CD4-positive, alpha-beta T cell treated with Interleukin-10 for 1 hour (primary cell): ENCODE data around the gene SPATA21.
A peak's percentile ranks its signal among the peaks of the same experiment; 100 is the strongest.

Experiments used
- DNase-seq: peaks from one replicate; pipeline ENCODE4 v3.0.0-alpha.2; 2020

Gene SPATA21

DNA sequence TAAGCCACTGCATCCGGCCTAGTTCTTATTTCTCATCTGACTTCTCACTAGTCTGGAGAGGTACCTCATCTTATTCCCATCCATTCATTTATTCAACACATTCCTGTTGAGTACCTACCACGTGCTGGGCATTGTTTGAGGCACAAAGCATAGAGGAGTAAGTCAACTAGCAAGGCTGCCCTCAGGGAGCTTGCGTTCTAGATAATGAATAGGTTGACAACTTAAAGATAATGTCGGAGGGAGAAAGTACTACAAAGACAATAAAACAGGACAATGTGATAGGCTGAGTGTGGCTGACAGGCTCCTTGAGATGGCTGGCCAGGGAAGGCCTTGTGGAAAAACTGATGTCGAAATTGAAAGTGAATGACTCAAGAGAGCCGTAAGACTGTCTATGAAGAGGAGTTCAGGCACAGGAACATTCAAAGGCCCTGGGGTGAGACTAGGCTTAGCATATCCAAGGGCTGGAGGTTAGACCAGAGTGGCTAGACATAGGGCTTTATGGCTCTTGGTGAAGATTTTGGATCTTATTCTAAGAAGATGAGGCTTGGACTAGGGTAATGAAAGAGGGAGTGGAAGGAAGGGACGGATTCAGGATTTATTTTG is 18.3 kb downstream of the SPATA21 start:
- no peak for DNase-seq

GRCh38 chr1:16413191-16413590 is 24.0 kb downstream of the SPATA21 start:
- DNase-seq, result no peak

- DNase-seq, result no peak
These were observed 26.4 kb downstream of the SPATA21 start for GRCh38 chr1:16410803-16411202.

- no peak for DNase-seq
These were observed 27.6 kb downstream of the SPATA21 start for GRCh38 chr1:16409536-16410152.

GRCh38 chr1:16406868-16407267 is 30.4 kb downstream of the SPATA21 start:
- DNase-seq, result no peak

- no peak for DNase-seq
These were observed 31.8 kb downstream of the SPATA21 start for GRCh38 chr1:16405441-16405840.

- no peak for DNase-seq
These were observed 34.5 kb downstream of the SPATA21 start for GRCh38 chr1:16402742-16403141.

GRCh38 chr1:16398371-16398953 is 38.8 kb downstream of the SPATA21 start:
- DNase-seq, result no peak

DNA sequence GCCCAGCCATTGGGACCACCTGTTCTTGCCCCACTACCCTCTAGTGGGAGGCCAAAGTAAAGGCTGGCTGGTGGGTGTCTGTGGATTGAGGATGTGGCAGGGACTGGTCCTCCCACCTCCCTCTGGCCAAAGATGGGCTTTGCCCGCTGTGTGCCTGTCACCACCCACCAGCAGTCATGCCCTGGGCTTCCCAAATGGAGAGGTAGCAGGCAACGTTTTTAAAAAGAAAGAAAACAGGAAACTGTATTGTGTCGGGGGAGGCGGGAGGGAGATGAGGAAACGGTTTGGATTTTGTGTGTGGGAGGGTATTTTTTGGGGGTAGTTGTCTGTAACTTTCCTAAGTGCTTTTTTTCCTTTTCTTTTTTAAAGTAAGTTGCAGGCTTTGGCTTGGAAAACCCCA is 40.1 kb downstream of the SPATA21 start:
- no peak for DNase-seq

GRCh38 chr1:16396591-16396990 is 40.6 kb downstream of the SPATA21 start:
- DNase-seq, result no peak

- DNase-seq, result no peak
These were observed 42.2 kb downstream of the SPATA21 start for GRCh38 chr1:16394977-16395376.

GRCh38 chr1:16393570-16394521 is 43.4 kb downstream of the SPATA21 start:
- no peak for DNase-seq

- no peak for DNase-seq
These were observed 44.3 kb downstream of the SPATA21 start for GRCh38 chr1:16392740-16393569.

- DNase-seq, result no peak
These were observed 45.8 kb downstream of the SPATA21 start for GRCh38 chr1:16391411-16391810.

DNA sequence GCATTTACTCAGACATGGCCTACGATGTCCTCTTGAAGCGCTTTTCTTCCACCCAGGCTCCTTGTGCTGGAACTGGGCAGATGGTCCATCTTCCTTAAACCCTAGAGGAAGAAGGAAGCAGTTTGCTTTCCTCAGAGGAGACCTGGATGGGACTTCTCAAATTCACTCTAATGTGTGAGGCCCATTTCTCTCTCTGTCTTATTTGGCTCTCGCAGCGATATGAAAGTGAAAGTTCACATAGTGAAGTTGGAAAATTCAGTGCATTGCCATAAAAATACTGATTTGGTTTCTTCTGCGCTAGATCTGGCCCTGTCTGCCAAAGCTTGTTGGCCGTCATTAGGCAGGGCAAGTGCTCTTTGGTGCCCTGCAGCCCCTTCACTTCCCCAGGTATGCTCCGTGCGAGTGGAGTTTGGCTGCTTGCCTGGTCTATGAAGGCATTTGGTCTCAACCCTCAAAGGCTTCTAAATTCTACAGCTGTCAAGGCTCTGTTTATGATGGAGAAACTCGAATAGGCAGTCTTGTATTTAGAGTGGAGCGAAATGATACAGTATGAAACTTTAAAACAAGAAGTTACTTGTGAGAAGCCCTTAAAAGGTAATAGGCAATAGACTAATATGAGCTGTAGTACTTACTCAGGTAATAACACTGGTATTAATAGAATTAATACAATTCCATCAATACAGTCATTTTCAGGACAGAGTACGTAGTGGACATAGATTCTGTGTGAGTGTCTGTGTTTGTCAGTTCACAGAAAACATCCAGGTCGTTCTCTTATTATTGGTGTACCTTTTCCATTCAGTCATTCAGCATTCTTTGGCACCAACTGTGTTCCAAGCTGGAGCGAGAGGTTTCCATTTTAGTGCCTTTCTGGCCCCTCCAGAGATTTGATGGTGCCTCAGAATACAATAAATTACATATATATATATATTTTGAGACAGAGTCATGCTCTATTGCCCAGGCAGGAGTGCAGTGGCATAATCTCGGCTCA is 49.7 kb downstream of the SPATA21 start:
- DNase-seq, result peak; percentile 30

DNA sequence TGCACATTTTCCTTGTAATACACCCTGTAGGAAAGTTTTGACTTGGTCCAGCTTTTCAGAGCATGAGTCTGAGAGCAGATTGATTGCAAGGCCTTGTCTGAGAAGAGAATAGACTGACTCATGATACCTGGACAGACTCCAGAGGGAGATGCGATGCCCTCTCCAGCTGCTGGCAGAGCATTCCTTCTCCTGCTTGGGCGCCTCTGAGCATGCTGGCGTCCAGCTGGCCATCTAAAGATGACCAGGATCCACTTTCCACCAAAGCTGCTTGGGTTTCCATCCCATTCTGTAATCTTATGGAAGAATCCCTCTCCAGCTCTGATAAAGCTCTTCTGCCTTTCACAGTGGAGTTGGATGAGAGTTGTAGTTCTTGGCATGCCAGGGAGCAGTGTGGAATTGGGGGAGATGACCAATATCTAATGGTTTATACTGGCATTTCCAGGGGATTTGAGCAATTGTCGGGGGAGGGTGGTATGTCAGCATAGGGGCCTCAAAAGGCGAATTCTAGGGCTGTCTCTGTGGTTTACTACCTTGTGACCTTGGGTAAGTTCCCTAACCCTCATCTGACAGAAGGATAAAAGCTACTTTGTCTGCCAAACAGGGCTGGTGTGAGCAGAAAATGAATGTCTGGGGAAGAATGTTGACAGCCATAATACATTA is 50.6 kb downstream of the SPATA21 start:
- DNase-seq, result peak; percentile 21

GRCh38 chr1:16385659-16386453 is 51.4 kb downstream of the SPATA21 start:
- DNase-seq, result no peak

DNA sequence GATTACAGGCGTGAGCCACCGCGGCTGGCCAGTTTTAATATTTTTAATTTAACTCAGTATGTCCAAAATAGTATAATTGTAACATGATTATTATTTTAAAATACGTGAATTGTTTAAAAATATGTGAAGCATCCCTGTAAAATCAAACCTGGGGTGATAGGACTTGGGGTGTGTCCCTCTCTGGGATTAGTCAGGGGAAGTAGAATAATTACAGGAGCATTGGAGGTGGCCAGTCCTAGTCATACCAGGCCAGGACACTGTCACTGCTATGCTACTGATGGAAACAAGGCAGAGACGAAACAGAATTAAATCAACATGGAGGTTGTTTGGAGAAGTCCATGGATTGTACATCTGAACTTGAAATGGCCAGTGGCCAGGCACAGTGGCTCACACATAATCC is 53.3 kb downstream of the SPATA21 start:
- no peak for DNase-seq

GRCh38 chr1:16380868-16381267 is 56.4 kb downstream of the SPATA21 start:
- no peak for DNase-seq

GRCh38 chr1:16378443-16378842 is 58.8 kb downstream of the SPATA21 start:
- DNase-seq, result no peak
